ENCODE data around the gene RTEL1.

- no peak for TF ChIP-seq REST (IDR thresholded peaks at IDR 0.05; ENCODE audit: insufficient read depth in 1 of 2, low read depth in 2 of 2, low read length in 1 of 2)
- TF ChIP-seq POLR2AphosphoS5 (IDR thresholded peaks at IDR 0.05; ENCODE audit: low read depth, low read length), result no peak
- TF ChIP-seq CTCF (IDR thresholded peaks at IDR 0.05), result no peak
Observed at GRCh38 chr20:63639093-63639975, 18.8 kb upstream of the RTEL1 start.

Data from Panc1 (cell line).